ENCODE data around the gene A3GALT2. TPM values are rescaled to one million over a fixed set of nuclear protein-coding genes. Genes with fewer than 3 reads are reported as not detected.
A peak's percentile ranks its signal among the peaks of the same experiment; 100 is the strongest.

A3GALT2 gene
- total and polyA plus RNA-seq, 9 of the 15 experiments (the other 6 are each of a cell fraction or from before 2014, with no cell fraction given), result not detected

DNA sequence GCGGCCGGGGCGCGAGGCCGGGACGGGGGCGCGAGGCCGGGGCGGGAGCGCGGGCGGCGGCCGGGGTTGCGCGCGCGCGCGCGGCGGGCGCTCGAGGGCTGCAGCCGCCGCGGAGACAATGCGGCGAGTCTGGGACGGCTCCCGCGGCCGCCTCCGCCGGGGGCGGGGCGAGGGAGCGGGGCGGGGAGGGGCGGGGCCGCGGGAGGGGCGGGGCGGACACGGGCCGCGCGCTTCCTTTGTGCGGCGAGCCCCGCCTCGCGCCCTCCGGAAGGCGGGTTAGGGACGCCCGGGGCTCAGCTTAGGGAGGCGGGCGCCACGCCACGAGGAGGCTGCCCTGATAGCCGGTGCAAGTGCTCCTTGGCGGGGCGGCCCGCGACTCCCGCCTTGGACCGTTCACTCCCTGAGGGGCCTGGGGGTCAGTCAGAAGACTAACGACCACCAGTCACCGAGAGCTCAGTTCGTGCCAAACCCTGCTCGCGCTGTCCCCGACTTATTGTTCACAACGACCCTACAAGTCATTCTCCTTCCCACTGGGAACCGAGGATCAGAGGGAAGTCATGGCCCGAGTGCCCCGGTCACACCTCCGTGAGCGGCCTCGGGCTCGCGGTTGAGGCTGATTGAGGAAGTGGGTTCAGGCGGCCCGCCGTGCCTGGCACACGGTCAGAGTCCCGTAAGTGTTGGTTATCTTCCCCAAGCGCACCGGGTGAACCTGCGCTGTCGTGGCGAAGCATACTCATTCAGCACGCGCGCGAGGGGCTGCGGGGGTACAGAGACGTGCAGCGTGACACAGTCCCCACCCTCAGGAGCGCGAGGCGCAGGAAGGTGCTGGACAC is 29.1 kb upstream of the A3GALT2 start (continued):
- TF ChIP-seq BCL6 (CRISPR knock-in tag; IDR thresholded peaks at IDR 0.05), result no peak
- TF ChIP-seq ZNF77 (CRISPR knock-in tag; IDR thresholded peaks at IDR 0.05), result no peak
- no peak for TF ChIP-seq PCBP2 (IDR thresholded peaks at IDR 0.05; ENCODE audit: low read depth, low read length, poor library complexity, severe bottlenecking)
- no peak for TF ChIP-seq SREBF2 (CRISPR knock-in tag; IDR thresholded peaks at IDR 0.05)
- no peak for TF ChIP-seq RFX1 (IDR thresholded peaks at IDR 0.05)
- TF ChIP-seq, protein P1, sequence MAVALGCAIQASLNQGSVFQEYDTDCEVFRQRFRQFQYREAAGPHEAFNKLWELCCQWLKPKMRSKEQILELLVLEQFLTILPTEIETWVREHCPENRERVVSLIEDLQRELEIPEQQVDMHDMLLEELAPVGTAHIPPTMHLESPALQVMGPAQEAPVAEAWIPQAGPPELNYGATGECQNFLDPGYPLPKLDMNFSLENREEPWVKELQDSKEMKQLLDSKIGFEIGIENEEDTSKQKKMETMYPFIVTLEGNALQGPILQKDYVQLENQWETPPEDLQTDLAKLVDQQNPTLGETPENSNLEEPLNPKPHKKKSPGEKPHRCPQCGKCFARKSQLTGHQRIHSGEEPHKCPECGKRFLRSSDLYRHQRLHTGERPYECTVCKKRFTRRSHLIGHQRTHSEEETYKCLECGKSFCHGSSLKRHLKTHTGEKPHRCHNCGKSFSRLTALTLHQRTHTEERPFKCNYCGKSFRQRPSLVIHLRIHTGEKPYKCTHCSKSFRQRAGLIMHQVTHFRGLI (CRISPR knock-in tag; IDR thresholded peaks at IDR 0.05), result no peak
- no peak for TF ChIP-seq NCOA2 (IDR thresholded peaks at IDR 0.05; ENCODE audit: partially characterized antibody in 2 of 2)
- 0 out of 2 replicates have a peak, but pooled peaks have one; percentile 37 for TF ChIP-seq RNF2 (IDR thresholded peaks at IDR 0.05)
- peak; percentile 91; the same call in 1 of the 2 replicates for TF ChIP-seq OTX1 (CRISPR knock-in tag; IDR thresholded peaks at IDR 0.05)
- TF ChIP-seq PHF20 (IDR thresholded peaks at IDR 0.05; ENCODE audit: partially characterized antibody), result peak; percentile 54
- peak; percentile 82 for TF ChIP-seq ZNF766 (CRISPR knock-in tag; conservative IDR thresholded peaks at IDR 0.05)
- TF ChIP-seq, protein P2, sequence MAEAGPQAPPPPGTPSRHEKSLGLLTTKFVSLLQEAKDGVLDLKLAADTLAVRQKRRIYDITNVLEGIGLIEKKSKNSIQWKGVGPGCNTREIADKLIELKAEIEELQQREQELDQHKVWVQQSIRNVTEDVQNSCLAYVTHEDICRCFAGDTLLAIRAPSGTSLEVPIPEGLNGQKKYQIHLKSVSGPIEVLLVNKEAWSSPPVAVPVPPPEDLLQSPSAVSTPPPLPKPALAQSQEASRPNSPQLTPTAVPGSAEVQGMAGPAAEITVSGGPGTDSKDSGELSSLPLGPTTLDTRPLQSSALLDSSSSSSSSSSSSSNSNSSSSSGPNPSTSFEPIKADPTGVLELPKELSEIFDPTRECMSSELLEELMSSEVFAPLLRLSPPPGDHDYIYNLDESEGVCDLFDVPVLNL (CRISPR knock-in tag; IDR thresholded peaks at IDR 0.05; ENCODE audit: low read depth), result no peak
- TF ChIP-seq, protein P3, sequence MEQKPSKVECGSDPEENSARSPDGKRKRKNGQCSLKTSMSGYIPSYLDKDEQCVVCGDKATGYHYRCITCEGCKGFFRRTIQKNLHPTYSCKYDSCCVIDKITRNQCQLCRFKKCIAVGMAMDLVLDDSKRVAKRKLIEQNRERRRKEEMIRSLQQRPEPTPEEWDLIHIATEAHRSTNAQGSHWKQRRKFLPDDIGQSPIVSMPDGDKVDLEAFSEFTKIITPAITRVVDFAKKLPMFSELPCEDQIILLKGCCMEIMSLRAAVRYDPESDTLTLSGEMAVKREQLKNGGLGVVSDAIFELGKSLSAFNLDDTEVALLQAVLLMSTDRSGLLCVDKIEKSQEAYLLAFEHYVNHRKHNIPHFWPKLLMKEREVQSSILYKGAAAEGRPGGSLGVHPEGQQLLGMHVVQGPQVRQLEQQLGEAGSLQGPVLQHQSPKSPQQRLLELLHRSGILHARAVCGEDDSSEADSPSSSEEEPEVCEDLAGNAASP (IDR thresholded peaks at IDR 0.05), result no peak
- TF ChIP-seq KHSRP (IDR thresholded peaks at IDR 0.05), result no peak
- TF ChIP-seq FOXJ2 (tag; IDR thresholded peaks at IDR 0.05), result no peak
- no peak for TF ChIP-seq POU5F1 (IDR thresholded peaks at IDR 0.05; ENCODE audit: borderline replicate concordance, low read depth, low read length, partially characterized antibody)
- peak; percentile 70; the same call in 1 of the 2 replicates for TF ChIP-seq ZBTB17 (CRISPR knock-in tag; IDR thresholded peaks at IDR 0.05)
- TF ChIP-seq SNRNP70 (optimal IDR thresholded peaks at IDR 0.05; ENCODE audit: low read depth, low read length), result no peak
- TF ChIP-seq BRD4 (IDR thresholded peaks at IDR 0.05), result no peak
- no peak for TF ChIP-seq KLF10 (CRISPR knock-in tag; IDR thresholded peaks at IDR 0.05)
- TF ChIP-seq ZNF324 (CRISPR knock-in tag; IDR thresholded peaks at IDR 0.05), result no peak
- no peak for TF ChIP-seq PRPF4 (IDR thresholded peaks at IDR 0.05; ENCODE audit: insufficient read depth, low read depth, low read length, poor library complexity, severe bottlenecking)
- TF ChIP-seq CAMTA2 (CRISPR knock-in tag; conservative IDR thresholded peaks at IDR 0.05), result 0 out of 2 replicates have a peak, but pooled peaks have one; percentile 21
- no peak for TF ChIP-seq POLR3G (IDR thresholded peaks at IDR 0.05; ENCODE audit: extremely low read depth, insufficient read length, insufficient replicate concordance)
- no peak for TF ChIP-seq IRF9 (tag; IDR thresholded peaks at IDR 0.05)
- TF ChIP-seq MXI1 (IDR thresholded peaks at IDR 0.05; ENCODE audit: low read depth, low read length), result 0 out of 2 replicates have a peak, but pooled peaks have one; percentile 20
